Umbilical cord (tissue), 2 donors: ENCODE measurements around the gene HMX1. TPM values are rescaled to one million over a fixed set of nuclear protein-coding genes. Genes with fewer than 3 reads are reported as not detected.

Source experiments
- DNase-seq: peaks from one replicate; pipeline ENCODE4 v3.0.0-alpha.2; 2015; ENCODE audit warnings: low spot score
- total RNA-seq: library from RNA; depleted of rRNA; stranded (reverse); fragments of >200 nt; gene quantifications from one replicate; pipeline ENCODE4 v1.2.3, GENCODE V29; 2014; ENCODE audit warnings: low replicate concordance; ENCODE audit not compliant: insufficient read depth

Gene HMX1
- total RNA-seq, 1 donor from 2014 or later = not detected

DNA sequence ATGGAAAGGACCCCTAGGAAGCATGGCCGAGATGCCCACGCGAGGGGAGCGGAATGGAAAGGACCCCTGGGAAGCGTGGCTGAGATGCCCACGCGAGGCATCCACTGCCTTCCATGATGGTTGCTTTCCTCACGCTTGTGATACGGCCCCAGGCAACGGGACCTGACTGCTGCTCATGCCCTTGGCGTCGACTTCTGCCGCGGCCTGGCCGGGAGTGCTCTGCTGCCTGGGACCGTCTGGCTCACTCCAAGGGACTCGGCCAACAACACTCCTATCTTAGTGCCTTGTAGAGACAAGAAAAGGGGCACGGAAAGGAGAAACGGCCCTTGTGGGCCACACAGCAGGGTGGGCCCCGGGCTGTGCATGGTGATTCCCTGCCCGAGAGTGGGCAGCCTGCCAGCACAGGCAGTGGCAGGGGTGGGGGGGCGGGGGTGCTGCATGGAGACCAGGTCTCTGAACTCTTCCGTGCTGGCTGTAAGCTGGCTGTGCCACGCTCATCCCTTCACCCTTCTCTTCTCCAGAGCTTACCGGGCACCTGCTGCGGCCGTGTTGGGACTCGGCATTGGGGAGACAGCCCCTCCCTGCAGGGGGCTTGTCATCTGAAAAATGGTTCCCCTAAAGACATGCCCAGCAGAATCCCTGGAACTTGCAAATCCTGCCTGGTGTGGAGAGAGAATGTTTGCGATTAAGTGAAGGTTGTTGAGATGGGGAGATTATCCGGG lies 38.6 kb upstream of the HMX1 start:
- DNase-seq = no peak

GRCh38 chr4:8909548-8909947 lies 37.9 kb upstream of the HMX1 start:
- no peak for DNase-seq

GRCh38 chr4:8908206-8908893 lies 36.7 kb upstream of the HMX1 start:
- DNase-seq = no peak

- DNase-seq = no peak
Observed at GRCh38 chr4:8907596-8908205, 36.1 kb upstream of the HMX1 start.

DNA sequence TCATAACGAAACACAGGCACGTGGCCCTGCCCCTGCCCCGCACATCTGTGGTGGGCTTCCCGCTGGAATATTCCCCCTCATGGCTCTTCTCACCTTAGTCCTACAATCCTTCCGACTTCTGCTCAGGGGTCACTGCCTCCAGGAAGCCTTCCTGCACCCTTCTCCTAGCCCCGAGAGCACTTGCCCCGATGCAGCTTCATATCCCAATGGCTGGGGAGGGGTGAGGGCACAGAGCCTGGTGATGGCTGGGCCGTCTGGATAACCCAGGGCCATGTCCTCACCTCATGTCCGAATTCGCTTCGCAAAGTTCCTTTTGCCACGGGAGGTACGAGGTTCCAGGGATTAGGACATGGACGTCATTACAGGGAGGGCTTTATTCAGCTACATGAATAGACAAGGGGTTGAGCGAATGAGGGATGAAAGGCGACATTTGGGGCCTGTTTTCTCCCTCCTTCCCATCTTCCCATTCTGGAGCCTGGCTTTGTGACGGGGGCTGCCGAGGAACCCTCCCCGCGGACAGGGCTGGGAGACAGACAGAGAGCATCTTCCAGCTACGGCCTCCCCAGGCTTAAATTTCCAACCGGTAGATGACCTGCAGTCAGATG lies 35.5 kb upstream of the HMX1 start:
- DNase-seq = no peak

GRCh38 chr4:8906668-8906970 lies 35.0 kb upstream of the HMX1 start:
- no peak for DNase-seq

DNA sequence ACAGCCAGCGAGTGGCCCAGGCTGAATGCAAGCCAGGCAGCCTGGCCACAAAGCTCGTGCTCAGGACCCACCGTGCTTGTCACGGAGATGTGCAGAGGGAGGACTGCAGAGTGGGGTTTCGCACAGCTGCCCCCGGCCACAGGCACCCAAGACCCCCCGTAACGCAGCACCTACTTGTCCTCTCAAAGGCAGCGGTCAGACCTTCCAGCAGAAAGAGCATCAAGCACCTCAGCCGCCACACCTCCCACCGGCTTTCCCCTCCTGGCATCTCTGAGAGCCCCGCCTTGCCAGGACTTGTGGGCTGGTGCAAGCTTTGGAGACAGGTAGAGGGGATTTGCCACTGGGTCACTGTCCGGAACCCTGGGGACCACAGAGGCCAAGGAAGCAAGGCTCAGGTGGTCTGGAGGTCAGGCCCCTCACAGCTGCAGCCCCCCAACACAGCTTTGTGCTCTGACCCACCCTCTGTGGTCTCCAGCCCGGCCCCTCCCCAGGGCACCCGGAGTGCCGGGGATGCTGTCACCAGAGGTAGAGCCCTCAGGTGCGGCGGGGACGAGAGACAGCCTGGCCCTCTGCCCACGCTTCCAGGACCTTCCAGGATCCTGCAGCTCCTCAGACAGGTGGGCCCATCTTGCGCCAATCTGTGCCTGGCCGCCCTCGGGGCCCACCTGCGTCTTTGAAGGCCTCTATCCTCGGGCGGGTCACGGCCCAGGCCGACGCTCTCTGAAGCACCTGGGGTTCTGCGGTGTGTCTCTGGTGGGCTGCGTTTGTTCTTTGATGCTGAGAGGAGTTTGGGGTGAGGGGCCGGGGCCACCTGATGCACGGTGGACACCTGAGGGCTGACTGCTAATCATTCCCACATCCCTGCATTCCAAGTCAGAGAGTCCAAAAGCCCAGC lies 34.4 kb upstream of the HMX1 start:
- DNase-seq = no peak

DNA sequence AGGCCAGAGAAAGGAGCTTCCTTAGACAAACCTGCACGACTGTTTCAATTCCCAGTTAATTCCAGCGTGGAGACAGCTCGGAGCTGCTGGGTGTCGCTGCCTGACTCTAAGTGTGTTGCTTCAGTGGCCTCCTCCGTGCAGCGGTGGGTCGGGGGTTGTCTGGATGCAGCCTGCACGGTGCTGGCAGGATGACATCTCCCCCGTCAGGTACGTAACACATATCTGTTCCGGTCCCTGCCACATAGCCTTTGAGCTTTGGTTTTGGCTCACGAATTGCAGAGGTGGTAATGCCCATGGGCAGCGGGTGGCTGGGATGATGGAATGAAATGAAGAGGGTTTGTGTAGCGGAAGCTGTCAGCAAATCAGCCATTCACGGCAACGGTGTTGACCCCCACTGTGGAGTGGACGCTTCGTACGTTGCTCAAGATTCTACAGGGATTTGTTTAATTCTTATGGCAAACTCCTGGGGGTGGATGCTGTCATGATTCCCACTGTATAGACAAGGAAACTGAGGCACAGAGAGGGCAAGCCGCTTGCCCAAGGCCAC lies 33.7 kb upstream of the HMX1 start:
- DNase-seq = no peak

GRCh38 chr4:8904666-8905065 lies 33.0 kb upstream of the HMX1 start:
- no peak for DNase-seq

GRCh38 chr4:8904041-8904501 lies 32.4 kb upstream of the HMX1 start:
- DNase-seq = no peak

GRCh38 chr4:8901335-8901734 lies 29.7 kb upstream of the HMX1 start:
- no peak for DNase-seq

GRCh38 chr4:8900588-8900987 lies 28.9 kb upstream of the HMX1 start:
- no peak for DNase-seq

DNA sequence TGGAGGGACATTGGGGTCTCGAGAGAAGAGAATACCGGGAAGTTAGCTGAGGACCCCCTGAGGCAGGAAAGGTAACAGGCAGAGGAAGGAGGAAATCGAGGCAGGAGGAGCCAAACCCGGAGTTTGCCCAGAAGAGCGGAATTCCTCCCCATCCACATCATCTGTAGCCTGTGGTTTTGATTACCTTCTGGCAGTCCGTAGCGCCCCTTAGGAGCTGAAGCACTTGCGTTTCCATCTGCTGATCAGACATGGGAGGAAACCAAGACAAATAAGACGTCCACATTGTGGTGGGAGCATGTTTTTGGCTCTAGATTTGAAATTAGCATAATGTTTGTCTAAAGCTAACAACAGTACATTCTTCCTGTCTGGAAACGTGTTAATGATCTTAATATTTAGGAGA lies 26.8 kb upstream of the HMX1 start:
- no peak for DNase-seq

GRCh38 chr4:8897251-8898167 lies 25.9 kb upstream of the HMX1 start:
- DNase-seq = no peak

DNA sequence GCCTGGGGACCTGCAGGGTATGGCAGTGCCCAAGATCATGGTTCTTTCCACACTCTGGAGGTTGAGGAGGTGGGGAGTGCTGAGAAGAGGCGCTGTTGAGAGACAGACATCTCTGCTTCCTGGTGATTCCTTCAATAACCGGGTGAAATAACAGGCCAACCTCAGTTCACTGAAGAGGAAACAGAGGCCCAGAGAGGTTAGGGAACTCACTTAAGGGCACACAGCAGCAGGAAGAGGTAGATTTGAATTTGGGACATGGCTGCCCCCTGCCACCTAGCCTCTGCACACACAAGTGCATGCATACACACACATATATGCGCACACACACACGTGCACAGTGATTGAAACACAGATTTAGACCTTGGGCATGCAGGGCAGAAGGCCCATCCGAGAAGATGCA lies 24.9 kb upstream of the HMX1 start:
- no peak for DNase-seq

DNA sequence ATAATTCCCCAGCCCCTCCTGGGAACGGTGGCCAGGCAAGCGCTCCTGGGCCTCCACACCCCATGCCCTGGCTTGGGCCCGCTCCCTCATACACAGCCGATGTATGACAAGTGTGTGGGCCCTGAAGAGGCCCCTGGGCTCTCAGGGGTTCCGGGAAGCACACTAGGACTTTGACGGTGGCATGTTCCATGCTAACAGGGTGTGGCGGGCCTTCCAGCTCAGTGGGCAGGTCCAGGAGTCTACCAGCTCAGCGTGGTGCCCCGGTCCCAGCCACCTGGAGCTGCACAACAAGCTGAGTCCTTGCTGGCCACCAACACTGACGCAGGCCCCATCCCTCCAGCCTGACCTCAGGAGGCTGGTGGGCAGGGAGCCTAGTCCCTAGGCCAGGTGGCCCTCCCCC lies 24.4 kb upstream of the HMX1 start:
- DNase-seq = no peak

DNA sequence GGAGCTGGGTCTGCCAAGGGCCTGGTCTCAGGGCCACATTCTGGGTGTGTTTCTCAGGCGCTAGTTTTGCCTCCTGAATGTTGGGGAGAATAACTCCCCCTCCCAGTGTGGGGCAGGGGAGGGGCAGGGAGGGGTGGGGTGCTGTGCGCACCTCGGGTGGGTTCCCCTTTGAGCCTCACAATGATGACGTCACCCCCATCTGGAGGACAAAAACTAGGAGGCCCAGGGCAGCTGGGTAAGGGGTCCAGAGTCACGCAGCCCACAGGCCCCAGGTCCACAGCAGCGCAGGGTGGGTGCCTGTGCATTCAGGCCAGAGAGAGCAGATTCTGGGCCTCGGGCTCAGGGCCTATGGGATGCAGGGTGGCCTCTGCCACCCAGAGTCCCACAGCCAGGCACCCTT lies 23.7 kb upstream of the HMX1 start:
- no peak for DNase-seq

DNA sequence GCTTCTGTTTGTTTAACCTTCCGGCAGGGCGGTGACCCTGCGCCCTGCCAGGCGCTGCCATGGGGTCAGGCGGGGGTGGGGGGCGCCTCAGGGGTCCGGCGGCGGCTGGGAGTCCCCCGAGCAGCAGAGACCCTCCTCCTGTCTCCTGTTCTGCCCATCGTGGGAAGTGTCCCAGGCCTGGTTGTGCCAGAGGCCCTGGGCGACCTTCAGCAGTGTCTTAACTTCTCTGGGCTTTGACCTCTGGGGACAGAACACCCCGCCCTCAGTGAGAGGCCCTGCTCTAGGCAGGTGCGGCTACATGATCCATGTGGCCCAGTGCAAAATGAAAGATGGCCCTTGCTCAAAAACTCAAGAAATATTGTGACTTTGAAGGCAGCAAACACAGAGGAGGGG lies 22.8 kb upstream of the HMX1 start:
- no peak for DNase-seq

DNA sequence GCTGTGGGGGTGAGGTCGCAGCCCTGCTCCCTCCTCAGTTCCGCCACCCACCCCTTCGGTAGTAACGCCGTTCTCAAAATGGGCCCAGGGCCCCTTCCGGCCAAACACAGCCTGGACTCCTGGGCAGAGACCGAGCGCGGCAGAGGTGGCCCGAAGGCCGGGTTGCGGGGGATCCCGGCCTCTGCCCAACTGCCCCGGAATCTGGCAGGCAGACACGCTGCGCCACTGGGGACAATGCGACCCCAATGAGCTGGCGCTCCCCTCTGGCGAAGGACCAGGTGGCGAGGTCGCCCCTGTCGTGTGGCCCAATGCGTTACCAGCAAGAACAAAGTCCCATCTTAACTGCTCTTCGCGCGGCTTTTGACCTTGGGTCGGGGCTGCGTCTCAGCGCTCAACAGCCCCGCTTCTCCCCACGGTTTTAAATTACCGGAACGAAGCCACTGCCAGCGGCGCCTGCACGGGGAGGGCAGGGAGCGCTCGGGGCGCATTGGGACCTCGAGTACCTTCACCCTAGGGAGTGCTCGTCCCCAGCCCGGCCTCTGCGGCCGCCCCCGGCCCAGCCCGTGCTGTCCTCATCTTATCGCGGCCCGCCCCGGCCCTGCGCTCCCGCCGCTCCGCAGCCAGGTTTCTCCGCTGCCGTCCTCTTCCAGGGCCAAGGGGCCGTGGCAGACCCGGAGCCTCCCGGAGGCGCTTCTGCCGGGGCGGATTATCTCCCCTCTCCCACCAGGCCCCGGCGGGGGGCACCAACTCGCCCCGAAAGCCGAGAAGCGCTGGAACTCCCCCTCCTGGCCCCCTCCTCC lies 22.2 kb upstream of the HMX1 start:
- DNase-seq = no peak

- no peak for DNase-seq
Observed at GRCh38 chr4:8893227-8893623, 21.6 kb upstream of the HMX1 start.
